Activated CD8-positive, alpha-beta memory T cell treated with anti-CD3 and anti-CD28 coated beads, Interleukin-2, amount 50 U/mL, for 4 hours (primary cell): ENCODE data around the gene PDE4C.

Experiments
- DNase-seq: peaks from one replicate; pipeline ENCODE4 v3.0.0-alpha.2; 2020

PDE4C gene

DNA sequence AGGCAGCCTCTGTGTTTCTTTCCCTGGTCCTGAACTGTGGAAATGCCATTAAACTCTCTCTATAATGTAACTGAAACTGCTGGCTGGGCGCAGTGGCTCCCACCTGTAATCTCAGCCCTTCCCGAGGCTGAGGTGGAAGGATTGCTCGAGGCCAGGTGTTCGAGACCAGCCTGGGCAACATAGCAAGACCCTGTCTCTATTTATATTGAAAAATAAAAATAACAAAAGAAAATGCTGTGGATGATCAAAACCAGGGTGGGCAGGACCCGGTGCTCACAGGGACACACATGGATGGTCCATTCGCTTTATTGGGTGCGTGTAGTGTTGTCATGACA lies 29.8 kb downstream of the PDE4C start:
- no peak for DNase-seq

DNA sequence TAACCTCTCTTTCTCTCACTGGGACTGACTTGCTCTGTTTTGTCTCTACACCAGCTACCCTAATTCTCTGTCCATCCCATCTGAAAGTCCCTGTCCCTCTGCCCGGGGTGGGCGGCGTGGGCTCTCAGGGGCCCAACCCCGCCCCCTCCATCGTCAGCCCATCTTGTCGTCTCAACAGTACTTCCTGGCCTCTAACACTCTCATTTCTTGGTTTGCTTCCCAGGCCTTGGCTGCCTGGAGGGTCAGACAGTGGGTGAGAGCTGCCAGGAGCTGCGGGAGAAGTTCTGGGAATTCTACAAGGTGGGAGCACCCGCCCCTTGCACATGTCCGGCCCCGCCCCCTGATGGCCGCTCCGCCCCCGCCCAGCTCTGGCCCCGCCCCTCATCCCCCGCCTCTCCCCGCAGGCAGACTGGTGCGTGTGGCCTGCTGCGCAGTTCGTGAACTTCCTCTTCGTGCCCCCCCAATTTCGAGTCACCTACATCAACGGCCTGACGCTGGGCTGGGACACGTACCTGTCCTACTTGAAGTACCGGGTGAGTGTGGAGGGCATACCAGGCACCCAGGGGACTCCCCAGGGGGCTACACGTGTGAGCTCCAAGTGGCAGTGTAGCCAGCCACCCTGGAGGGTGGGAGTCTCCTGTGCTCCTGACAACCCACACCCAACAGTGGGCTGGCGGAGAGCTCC lies 31.5 kb downstream of the PDE4C start:
- no peak for DNase-seq

DNA sequence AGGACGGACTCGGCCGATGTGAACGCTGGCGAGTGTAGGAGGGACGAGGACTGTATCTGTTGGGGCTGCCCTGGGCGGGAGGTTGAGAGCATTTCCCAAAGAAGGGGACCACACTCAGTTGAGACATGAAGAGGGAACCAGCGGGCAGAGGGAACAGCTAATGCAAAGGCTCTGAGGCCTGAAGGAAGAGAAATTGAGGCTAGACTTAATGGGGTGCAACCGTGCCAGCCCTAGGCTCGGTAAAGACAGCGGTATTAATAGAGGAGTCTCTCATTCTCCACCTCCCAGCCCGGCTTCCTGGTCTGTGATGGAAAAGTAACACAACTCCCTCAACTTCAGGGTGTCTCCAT lies 32.1 kb downstream of the PDE4C start:
- DNase-seq: no peak

DNA sequence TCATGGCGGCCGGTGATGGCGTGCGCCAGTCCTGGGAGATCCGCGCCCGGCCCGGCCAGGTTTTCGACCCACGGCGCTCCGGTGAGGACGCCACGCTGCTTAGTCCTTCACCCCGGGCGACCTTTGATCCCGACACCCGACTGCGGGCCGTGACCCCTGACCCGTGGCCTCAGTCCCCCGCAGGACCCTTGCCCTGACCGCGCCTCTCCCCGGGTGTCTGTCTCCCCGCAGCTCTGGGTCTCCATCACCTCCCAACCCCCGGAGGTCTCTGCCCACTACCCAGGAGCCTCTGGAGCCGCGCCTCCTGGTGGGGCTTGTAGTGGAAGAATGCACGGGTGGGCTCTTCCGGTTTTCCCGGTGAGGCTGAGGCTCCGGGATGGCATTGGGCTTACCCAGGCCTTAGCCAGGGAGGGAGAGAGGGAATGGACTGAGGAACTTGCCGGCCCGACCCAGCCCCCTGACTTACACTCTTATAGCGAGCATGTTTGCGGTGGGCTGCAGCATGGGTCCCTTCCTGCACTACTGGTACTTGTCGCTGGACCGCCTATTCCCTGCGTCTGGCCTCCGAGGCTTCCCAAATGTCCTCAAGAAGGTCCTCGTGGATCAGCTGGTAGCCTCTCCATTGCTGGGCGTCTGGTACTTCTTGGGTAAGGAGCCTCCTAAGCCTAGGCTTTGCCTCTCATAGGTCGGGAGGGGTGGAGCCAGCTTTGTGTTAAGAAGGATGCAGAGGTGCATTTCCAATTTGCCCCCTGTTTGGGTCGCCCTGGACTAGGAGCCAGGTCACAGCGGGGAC lies 32.7 kb downstream of the PDE4C start:
- DNase-seq: no peak

DNA sequence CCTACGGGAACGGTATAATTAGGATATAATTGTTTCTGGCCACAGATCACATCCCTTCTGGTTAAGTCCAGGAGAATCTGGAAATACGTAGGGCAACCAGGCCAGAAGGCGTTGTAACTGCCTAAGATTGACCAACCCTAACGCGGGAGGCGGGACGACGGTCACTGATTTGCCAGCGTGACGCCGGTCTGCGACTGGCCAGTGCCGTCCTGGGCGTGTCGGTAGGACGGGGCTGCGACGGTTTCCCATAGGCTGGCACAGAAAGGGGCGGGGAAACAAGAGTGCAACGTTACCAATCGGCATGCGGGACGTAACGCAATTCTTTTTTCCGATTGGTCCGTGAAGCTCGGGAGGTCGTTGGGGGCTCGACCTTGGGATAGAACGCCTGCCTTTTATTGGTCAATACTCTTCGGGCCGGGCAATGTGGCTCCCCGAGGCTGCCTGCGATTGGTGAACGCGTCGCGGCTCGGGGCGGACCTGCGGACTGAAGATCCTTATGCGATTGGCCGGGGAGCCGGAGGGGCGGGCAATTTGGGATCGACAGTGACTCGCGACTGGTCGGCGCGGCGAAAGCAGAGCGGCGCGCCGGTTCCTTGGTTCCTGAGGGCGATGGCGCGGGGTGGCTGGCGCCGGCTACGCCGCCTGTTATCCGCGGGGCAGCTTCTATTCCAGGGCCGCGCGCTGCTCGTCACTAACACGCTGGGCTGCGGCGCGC lies 33.4 kb downstream of the PDE4C start, which contains the start of gene MPV17L2:
MPV17L2 (plus strand) TSS at position 546 of the 715 bp plus-strand sequence; CDS start at position 610, 64 bp downstream.
- peak; percentile 96 for DNase-seq

DNA sequence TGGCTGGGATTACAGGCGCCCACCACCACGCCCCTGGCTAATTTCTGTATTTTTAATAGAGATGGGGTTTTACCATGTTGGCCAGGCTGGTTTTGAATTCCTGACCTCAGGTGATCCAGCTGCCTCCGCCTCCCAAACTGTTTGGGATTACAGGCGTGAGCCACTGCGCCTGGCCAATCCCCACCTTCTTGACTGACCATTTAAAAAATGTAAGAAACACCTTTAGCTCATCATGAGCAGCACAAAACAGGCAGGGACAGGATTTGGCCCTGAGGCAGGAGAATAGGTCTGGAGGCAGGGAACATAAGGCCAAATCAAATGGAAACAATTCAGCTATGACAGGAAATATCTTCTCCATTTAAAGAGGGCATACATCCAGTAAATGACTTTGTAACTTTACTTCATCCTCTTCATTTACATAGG lies 34.6 kb downstream of the PDE4C start:
- no peak for DNase-seq

DNA sequence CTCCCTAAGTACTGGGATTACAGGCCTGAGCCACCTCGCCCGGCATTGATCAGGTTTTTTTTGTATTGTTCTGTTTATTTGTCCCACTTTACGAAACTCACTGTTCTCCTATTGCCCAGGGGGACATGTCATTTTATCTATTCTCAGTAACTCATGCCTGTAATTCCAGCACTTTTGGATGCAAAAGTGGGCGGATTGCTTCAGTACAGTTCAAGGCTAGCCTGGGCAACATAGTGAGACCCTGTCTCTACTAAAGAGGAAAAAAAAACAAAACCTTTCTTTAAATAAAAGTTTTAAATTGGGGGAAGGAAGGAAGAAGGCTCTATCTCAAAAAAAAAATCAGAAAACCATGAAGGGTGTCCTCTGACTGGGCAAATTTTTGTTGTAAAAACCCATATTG lies 36.0 kb downstream of the PDE4C start:
- DNase-seq: no peak

DNA sequence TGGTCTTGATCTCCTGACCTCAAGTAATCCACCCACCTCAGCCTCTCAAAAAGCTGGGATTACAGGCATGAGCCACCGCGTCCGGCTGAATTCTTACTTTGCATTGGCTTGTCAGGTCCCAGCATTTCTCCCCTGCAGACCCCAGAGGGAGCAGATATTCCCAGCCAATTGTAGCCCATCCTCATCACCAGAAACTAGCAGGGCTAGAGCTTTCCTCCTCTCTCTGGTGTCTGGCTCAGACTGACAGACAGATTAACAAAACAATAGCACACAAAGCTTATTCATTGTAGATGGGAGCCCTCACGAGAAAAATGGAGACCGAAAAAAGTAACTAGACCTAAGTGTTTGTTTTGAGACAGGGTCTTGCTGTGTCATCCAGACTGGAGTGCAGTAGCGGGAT lies 40.7 kb downstream of the PDE4C start:
- DNase-seq: no peak

DNA sequence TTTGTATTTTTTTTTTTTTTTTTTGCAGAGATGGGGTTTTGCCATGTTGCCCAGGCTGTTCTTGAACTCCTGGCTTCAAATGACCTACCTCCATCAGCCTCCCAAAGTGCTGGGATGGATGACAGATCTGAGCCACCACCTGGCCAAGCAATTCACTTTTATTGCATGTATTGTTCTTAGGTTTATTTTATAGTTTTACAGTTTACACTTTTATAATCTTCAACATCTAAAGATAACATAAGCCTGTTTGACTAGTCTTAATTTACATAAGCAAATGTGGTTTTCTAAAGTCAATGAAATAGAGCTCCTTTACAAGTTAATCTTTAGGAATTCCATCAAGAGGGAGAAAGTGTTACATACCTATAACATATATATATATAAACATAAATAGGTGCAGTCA lies 42.7 kb downstream of the PDE4C start:
- no peak for DNase-seq

DNA sequence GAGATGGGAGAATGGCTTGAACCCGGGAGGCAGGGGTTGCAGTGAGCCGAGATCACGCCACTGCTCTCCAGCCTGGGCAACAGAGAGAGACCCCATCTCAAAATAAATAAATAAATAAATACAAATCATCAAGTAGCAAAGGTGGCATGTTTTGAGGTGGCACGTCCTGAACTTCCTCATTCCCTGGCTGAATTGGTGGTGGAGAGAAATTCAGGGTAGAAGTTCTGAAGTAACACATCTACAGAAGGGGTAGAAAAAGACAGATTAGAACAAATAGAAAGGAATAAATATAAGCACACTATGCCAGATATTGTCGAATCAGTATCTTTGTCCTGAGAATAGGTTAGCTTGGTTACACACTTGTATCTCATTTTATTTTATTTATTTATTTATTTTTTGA lies 46.3 kb downstream of the PDE4C start:
- no peak for DNase-seq

DNA sequence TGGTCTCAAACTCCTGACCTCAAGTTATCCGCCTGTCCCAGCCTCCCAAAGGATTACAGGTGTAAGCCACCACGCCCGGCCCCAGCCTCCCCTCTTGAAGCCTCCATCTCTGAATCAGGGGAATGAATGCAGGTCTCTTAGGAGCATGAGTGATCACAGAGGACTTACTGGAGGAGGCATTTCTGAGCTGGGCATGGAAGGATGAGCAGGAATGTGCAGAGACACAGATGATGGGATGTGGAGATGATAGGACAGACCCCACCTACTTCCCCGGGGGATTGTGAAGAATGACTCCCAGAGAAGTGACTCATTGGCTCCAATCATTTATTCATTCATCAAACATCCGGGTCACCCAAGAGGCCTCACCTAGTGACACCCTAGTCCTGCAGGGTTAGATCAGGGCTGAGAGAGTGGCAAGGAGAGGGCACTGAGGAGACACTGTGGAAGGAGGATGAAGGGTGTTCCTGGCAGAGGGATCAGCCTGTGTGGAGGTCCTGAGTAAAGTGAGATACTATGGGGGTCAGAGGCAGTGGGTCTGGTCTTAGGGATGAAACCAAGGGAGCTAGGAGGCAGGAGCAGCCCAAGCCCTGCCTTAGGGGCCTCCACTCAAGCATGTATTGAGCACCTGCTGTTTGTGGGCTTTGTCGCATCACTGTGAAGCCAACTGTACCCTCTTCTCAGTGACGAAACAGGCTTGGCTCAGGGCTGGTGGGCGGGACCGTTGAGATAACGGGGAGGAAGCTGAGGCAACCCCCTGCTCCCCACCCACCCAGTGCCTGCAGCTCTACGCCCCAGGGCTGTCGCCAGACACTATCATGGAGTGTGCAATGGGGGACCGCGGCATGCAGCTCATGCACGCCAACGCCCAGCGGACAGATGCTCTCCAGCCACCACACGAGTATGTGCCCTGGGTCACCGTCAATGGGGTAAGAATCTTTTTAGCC lies 49.6 kb downstream of the PDE4C start:
- DNase-seq: no peak

DNA sequence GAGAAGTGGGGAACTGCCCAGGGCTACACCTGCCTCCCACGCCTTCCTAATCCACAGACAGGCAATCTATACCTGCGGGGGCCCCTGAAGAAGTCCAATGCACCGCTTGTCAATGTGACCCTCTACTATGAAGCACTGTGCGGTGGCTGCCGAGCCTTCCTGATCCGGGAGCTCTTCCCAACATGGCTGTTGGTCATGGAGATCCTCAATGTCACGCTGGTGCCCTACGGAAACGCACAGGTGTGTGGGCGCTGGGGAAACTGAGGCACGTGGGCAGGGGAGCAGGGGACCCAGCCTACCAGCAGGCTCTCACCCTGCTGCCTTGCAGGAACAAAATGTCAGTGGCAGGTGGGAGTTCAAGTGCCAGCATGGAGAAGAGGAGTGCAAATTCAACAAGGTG lies 51.3 kb downstream of the PDE4C start:
- no peak for DNase-seq
